ENCODE measurements around the gene CRYBA1. TPM values are rescaled to one million over a fixed set of nuclear protein-coding genes. Genes with fewer than 3 reads are reported as not detected.
"Not testable (repeated sequence)": the region's sequence is repeated elsewhere in the genome, so short reads cannot be mapped to it uniquely, and the experiment has no call there.

The CRYBA1 gene
- total RNA-seq, 1 experiment from 2014 or later: not detected

DNA sequence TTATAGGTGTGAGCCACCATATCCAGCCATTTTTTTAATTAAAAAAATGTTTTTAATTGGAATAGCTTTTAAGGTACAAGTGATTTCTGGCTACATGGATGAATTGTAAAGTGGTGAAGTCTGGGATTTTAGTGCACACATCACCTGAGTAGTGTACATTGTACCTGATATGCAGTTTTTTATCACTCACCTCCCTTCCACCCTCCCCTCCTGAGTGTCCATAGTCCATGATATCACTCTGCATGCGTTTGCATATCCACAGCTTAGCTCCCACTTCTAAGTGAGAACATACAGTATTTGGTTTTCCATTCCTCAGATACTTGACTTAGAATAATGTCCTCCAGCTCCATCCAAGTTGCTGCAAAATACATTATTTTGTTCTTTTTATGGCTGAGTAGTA is 13.4 kb upstream of the CRYBA1 start (continued):
- TF ChIP-seq, protein P1, sequence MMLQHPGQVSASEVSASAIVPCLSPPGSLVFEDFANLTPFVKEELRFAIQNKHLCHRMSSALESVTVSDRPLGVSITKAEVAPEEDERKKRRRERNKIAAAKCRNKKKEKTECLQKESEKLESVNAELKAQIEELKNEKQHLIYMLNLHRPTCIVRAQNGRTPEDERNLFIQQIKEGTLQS (IDR thresholded peaks at IDR 0.05): no peak
- no peak for TF ChIP-seq SP1 (IDR thresholded peaks at IDR 0.05; ENCODE audit: low read depth)
- no peak for TF ChIP-seq CBX3 (IDR thresholded peaks at IDR 0.05; ENCODE audit: low read depth)

GRCh38 chr17:29234972-29235371 is 11.7 kb upstream of the CRYBA1 start:
- DNase-seq (ENCODE audit: low read depth, low spot score); H4K20me1 ChIP-seq (ENCODE audit: insufficient read depth); CTCF ChIA-PET; H2AFZ ChIP-seq (ENCODE audit: low read depth, low read length, poor library complexity, severe bottlenecking); RAD21 ChIA-PET (ENCODE audit: low non-redundant PET in 1 of 2, low total read pairs in 2 of 2, uncharacterized antibody in 2 of 2, unreplicated experiment in 2 of 2); H3K4me3 ChIP-seq (replicated peaks in 1 of 2; ENCODE audit: low read depth in 1 of 2, low read length in 2 of 2); H3K4me1 ChIP-seq (ENCODE audit: control insufficient read depth in 1 of 2, insufficient read depth in 2 of 2, low read length in 2 of 2); ATAC-seq; H3K27me3 ChIP-seq (ENCODE audit: insufficient read depth, low read length); H3K27ac ChIP-seq (ENCODE audit: low read depth, low read length); intact Hi-C loops (cut with micrococcal nuclease); H3K9me3 ChIP-seq (ENCODE audit: control insufficient read depth in 1 of 2, insufficient read depth in 1 of 2, low read depth in 1 of 2, low read length in 2 of 2); H3K9me2 ChIP-seq (ENCODE audit: insufficient read depth); H3K9ac ChIP-seq (ENCODE audit: low read length); H3K4me2 ChIP-seq (ENCODE audit: low read length); POLR2A ChIA-PET; BruUV-seq (replicated peaks): not testable (repeated sequence)
- Histone ChIP-seq H3K36me3 (ENCODE audit: control insufficient read depth in 1 of 2, insufficient read depth in 2 of 2, low read length in 2 of 2) (peaks cover 0 to 15% of the 10 kb centered on the region in 2 experiments; a peak in 3 of 4 replicates), H3K79me2 (ENCODE audit: insufficient read depth, low read length) (peaks cover 32% of the 10 kb centered on the region)

GRCh38 chr17:29235904-29236303 is 10.8 kb upstream of the CRYBA1 start:
- Histone ChIP-seq H3K9me3 (ENCODE audit: control insufficient read depth in 1 of 2, insufficient read depth in 1 of 2, low read depth in 1 of 2, low read length in 2 of 2) (no peaks in the 10 kb centered on the region), H3K27me3 (ENCODE audit: insufficient read depth, low read length) (no peaks in the 10 kb centered on the region), H2AFZ (ENCODE audit: low read depth, low read length, poor library complexity, severe bottlenecking) (no peak overlapping the region), H3K36me3 (ENCODE audit: control insufficient read depth in 1 of 2, insufficient read depth in 2 of 2, low read length in 2 of 2) (peaks cover 0 to 15% of the 10 kb centered on the region in 2 experiments; a peak in 3 of 4 replicates), H3K9me2 (ENCODE audit: insufficient read depth) (no peaks in the 10 kb centered on the region), H3K4me3 (replicated peaks in 1 of 2; ENCODE audit: low read depth in 1 of 2, low read length in 2 of 2) (no peak overlapping the region), H4K20me1 (ENCODE audit: insufficient read depth) (peaks cover 2% of the 10 kb centered on the region; the same call in 1 of the 2 replicates), H3K79me2 (ENCODE audit: insufficient read depth, low read length) (peaks cover 41% of the 10 kb centered on the region), H3K4me2 (ENCODE audit: low read length) (no peak overlapping the region), H3K27ac (ENCODE audit: low read depth, low read length) (no peak overlapping the region), H3K4me1 (ENCODE audit: control insufficient read depth in 1 of 2, insufficient read depth in 2 of 2, low read length in 2 of 2) (peaks cover 6 to 18% of the 10 kb centered on the region in 2 experiments), H3K9ac (ENCODE audit: low read length) (no peak overlapping the region)
- ChIA-PET CTCF (no interaction called here), RAD21 (ENCODE audit: low non-redundant PET in 1 of 2, low total read pairs in 2 of 2, uncharacterized antibody in 2 of 2, unreplicated experiment in 2 of 2) (no interaction called here), POLR2A (no interaction called here)
- DNase-seq (ENCODE audit: low read depth, low spot score) (no peak), ATAC-seq (no peak)
- BruUV-seq (replicated peaks): no TSS peak
- intact Hi-C loops (cut with micrococcal nuclease): no loop called here
- TF ChIP-seq EZH2phosphoT487 (IDR thresholded peaks at IDR 0.05; ENCODE audit: borderline replicate concordance): no peak
